CD14-positive monocyte (primary cell): ENCODE data around the gene CHST10. TPM values are rescaled to one million over a fixed set of nuclear protein-coding genes. Genes with fewer than 3 reads are reported as not detected.
A peak's percentile ranks its signal among the peaks of the same experiment; 100 is the strongest.

ENCODE experiments used
- DNase-seq, 3 donors: peaks; one replicate each; pipeline ENCODE4 v3.0.0-alpha.2; 2011 to 2022
- H2AFZ ChIP-seq: 2 replicates; pipeline ENCODE4 v1.6.0; 2012; ENCODE audit warnings: mild to moderate bottlenecking, low read depth, low read length, inconsistent platforms; ENCODE audit not compliant: insufficient read depth, poor library complexity, severe bottlenecking
- H3K27ac ChIP-seq, 2 donors: 1 replicate in 1 of 2; 2 replicates in 1 of 2; pipeline ENCODE4 v1.5.1; 2012 to 2013; ENCODE audit warnings: low read length in 2 of 2, control low read depth in 1 of 2, inconsistent platforms in 1 of 2, low read depth in 1 of 2, mild to moderate bottlenecking in 1 of 2
- H3K27me3 ChIP-seq, 2 donors: one replicate each; pipeline versions ENCODE4 v1.6.0 to v1.6.1; 2011 to 2013; ENCODE audit warnings: low read length in 2 of 2; ENCODE audit not compliant: control insufficient read depth in 2 of 2, insufficient read depth in 2 of 2
- H3K36me3 ChIP-seq, 2 donors: replicated peaks in 1 of 2; 1 replicate in 1 of 2; 2 replicates in 1 of 2; pipeline versions ENCODE4 v1.5.1 to v1.6.1; 2012 to 2013; ENCODE audit warnings: low read length in 2 of 2, control low read depth in 1 of 2, inconsistent platforms in 1 of 2, mild to moderate bottlenecking in 1 of 2; ENCODE audit not compliant: insufficient read depth in 2 of 2, control insufficient read depth in 1 of 2
- H3K4me1 ChIP-seq, 2 donors: 1 replicate in 1 of 2; 2 replicates in 1 of 2; pipeline versions ENCODE4 v1.5.1 to v1.6.1; 2012 to 2013; ENCODE audit warnings: low read length in 2 of 2, control low read depth in 1 of 2, inconsistent platforms in 1 of 2, mild to moderate bottlenecking in 1 of 2, moderate library complexity in 1 of 2; ENCODE audit not compliant: insufficient read depth in 2 of 2, control insufficient read depth in 1 of 2
- H3K4me2 ChIP-seq: replicated peaks from 2 replicates; pipeline ENCODE3; 2012; ENCODE audit warnings: low read length, moderate library complexity, mild to moderate bottlenecking; ENCODE audit not compliant: poor library complexity, severe bottlenecking; ENCODE audit errors: extremely low read depth
- H3K4me3 ChIP-seq, 3 experiments: fragments of 200-600 bp in 1 of 3; sonication (generic) in 1 of 3; replicated peaks in 1 of 3; 1 replicate in 2 of 3; 2 replicates in 1 of 3; pipeline ENCODE4 v1.5.1; 2011 to 2013; ENCODE audit warnings: low read length in 3 of 3, mild to moderate bottlenecking in 3 of 3, control low read depth in 2 of 3, low read depth in 2 of 3, inconsistent platforms in 1 of 3, moderate library complexity in 1 of 3
- H3K79me2 ChIP-seq: 2 replicates; pipeline ENCODE4 v1.6.0; 2012; ENCODE audit warnings: mild to moderate bottlenecking, control low read depth, inconsistent platforms, low read length, moderate library complexity; ENCODE audit not compliant: insufficient read depth
- H3K9ac ChIP-seq: 2 replicates; pipeline ENCODE4 v1.6.0; 2017; ENCODE audit warnings: low read length, mild to moderate bottlenecking; ENCODE audit not compliant: insufficient read depth, poor library complexity, severe bottlenecking
- H3K9me3 ChIP-seq, 2 donors: replicated peaks in 1 of 2; 1 replicate in 1 of 2; 2 replicates in 1 of 2; pipeline versions ENCODE4 v1.5.1 to v1.6.1; 2012 to 2013; ENCODE audit warnings: low read length in 2 of 2, control low read depth in 1 of 2; ENCODE audit not compliant: control insufficient read depth in 1 of 2, insufficient read depth in 1 of 2
- H4K20me1 ChIP-seq: 2 replicates; pipeline ENCODE4 v1.6.0; 2012; ENCODE audit warnings: mild to moderate bottlenecking, low read length, control low read depth, moderate library complexity; ENCODE audit not compliant: insufficient read depth
- H3K27ac Mint-ChIP-seq, 7 donors: one replicate each; pipeline ENCODE4 v1.8.0; 2020; ENCODE audit warnings: mild to moderate bottlenecking in 7 of 7, mixed read lengths in 7 of 7, moderate library complexity in 6 of 7, inconsistent platforms in 2 of 7
- H3K27me3 Mint-ChIP-seq, 3 donors: one replicate each; pipeline ENCODE4 v1.8.0; 2021 to 2022; ENCODE audit warnings: low read depth in 3 of 3, mild to moderate bottlenecking in 3 of 3, mixed read lengths in 3 of 3, moderate library complexity in 3 of 3, inconsistent platforms in 1 of 3
- H3K36me3 Mint-ChIP-seq, 2 donors: one replicate each; pipeline ENCODE4 v1.8.0; 2020; ENCODE audit warnings: mixed read lengths in 2 of 2, inconsistent platforms in 1 of 2, mild to moderate bottlenecking in 1 of 2
- H3K4me1 Mint-ChIP-seq: one replicate; pipeline ENCODE4 v1.8.0; 2020; ENCODE audit warnings: mild to moderate bottlenecking, mixed read lengths
- H3K4me3 Mint-ChIP-seq, 2 donors: one replicate each; pipeline ENCODE4 v1.8.0; 2020; ENCODE audit warnings: mild to moderate bottlenecking in 2 of 2, mixed read lengths in 2 of 2, moderate library complexity in 1 of 2
- H3K9me3 Mint-ChIP-seq, 7 donors: one replicate each; pipeline ENCODE4 v1.8.0; 2020 to 2022; ENCODE audit warnings: mixed read lengths in 7 of 7, mild to moderate bottlenecking in 6 of 7, moderate library complexity in 6 of 7, inconsistent platforms in 2 of 7
- CTCF ChIP-seq: fragments of 200-600 bp; IDR thresholded peaks from one replicate; pipeline ENCODE4 v1.8.0; 2022; ENCODE audit warnings: antibody characterized with exemption, mild to moderate bottlenecking
- WGBS: methylation state at CpG from one replicate; pipeline ENCODE4 v1.1.5; 2013; ENCODE audit warnings: missing lambda C conversion rate; ENCODE audit not compliant: insufficient coverage; 5-methylcytosine and 5-hydroxymethylcytosine counted together
- intact Hi-C, 2 donors: fragments of 100-400 bp; cut with micrococcal nuclease; formaldehyde crosslinking; loops; one replicate each; pipeline versions ENCODE4 v1.15.0 to v1.15.1; 2023
- polyA plus RNA-seq, 3 donors: library from polyadenylated mRNA; depleted of rRNA in 1 of 3; unstranded in 2 of 3; stranded (reverse) in 1 of 3; fragments of 300-500 nt in 2 of 3; fragments of >200 nt in 1 of 3; fragmentation: Illumina TruSeq in 2 of 3; gene quantifications; 1 replicate in 2 of 3; 2 replicates in 1 of 3; pipeline ENCODE4 v1.2.3, GENCODE V29; 2012 to 2021

CHST10 gene
- polyA plus RNA-seq, 3 donors = 0.52 to 0.54 TPM; not detected in 1

DNA sequence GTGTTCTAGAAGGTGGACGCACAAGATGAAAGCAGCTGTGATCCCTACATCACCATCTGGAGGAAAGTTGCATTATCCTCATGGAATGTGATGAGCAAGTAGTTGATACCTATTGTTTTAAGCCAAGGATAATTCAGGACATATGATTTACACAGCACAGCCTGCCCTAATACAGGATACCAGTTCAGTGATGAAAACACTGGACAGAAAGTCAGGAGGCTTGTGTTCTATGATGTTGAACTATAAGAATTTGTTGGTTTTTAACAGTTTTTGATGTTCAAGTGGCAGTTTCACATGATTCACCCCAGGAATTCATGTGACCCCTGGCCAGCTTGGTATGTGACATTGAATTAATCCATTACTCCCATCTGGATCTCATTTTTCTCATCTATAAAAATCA lies 6.2 kb upstream of the CHST10 start:
- no peak overlapping the region for H3K4me3 ChIP-seq
- H3K27me3 Mint-ChIP-seq = peaks cover 0 to 6% (median 5%) of the 10 kb centered on the region in 3 donors
- H3K27ac Mint-ChIP-seq = no peak overlapping the region
- no peaks in the 10 kb centered on the region for H3K9me3 ChIP-seq
- peaks cover 58 to 63% of the 10 kb centered on the region in 2 donors for H3K4me1 ChIP-seq
- WGBS = no CpG with 5 or more reads among the region's 1 CpG
- H3K36me3 ChIP-seq = no peaks in the 10 kb centered on the region
- H3K36me3 Mint-ChIP-seq = no peaks in the 10 kb centered on the region
- no peak overlapping the region for H3K27ac ChIP-seq
- no peak for DNase-seq
- no peaks in the 10 kb centered on the region for H4K20me1 ChIP-seq
- H3K4me2 ChIP-seq = no peak overlapping the region
- H3K4me3 Mint-ChIP-seq = no peak overlapping the region
- H3K9ac ChIP-seq = no peak overlapping the region
- no peak for TF ChIP-seq CTCF
- intact Hi-C loops = no loop called here
- peaks cover 62% of the 10 kb centered on the region for H3K4me1 Mint-ChIP-seq
- no peaks in the 10 kb centered on the region for H3K79me2 ChIP-seq
- H3K9me3 Mint-ChIP-seq = no peaks in the 10 kb centered on the region
- no peaks in the 10 kb centered on the region for H3K27me3 ChIP-seq
- H2AFZ ChIP-seq = no peak overlapping the region

DNA sequence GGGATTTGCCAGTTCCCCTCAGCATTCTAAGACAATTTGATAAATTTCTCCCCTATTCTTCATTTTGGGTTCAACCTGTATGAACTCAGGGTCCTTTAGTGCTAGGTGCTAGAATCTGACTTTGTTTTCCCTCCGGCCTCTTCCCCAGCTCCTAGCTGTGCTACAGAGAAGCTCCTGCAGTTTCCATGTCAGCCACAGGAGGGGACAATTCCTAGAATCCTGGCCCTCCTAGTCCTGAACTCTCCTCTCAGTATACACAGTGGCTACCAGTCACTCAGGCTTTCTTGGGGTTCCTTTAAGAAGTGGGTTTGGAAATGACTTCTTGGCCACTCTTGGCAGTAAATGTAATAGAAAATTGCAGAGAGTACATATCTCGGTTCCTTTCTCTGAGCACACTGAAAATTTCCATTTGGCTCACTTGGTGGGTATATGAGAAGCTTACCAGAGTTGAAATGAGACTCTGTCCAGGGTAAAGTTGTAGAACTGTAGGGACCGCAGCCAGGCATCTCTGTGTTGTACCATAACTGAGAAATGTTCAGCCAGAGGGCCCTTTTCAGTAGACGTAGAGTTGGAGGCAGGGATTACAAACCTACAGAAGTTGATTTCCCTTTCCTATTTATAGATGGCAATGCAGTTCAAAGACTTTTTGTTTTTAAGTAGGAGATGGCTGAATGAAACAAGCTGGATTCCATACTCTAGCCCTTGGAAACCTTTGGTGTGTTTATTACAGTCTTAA lies 5.0 kb upstream of the CHST10 start:
- H3K9me3 Mint-ChIP-seq = no peaks in the 10 kb centered on the region
- no peaks in the 10 kb centered on the region for H3K9me3 ChIP-seq
- no peaks in the 10 kb centered on the region for H3K27me3 ChIP-seq
- no peaks in the 10 kb centered on the region for H3K36me3 Mint-ChIP-seq
- no peaks in the 10 kb centered on the region for H4K20me1 ChIP-seq
- H3K27ac ChIP-seq = no peak overlapping the region
- intact Hi-C loops = no loop called here
- H3K4me2 ChIP-seq = no peak overlapping the region
- H3K4me1 Mint-ChIP-seq = peaks cover 61% of the 10 kb centered on the region
- no peak overlapping the region for H3K9ac ChIP-seq
- H3K4me1 ChIP-seq = peaks cover 61 to 68% of the 10 kb centered on the region in 2 donors
- no peaks in the 10 kb centered on the region for H3K36me3 ChIP-seq
- DNase-seq = peak in 1 of 3 donors; percentile 13
- no peak overlapping the region for H2AFZ ChIP-seq
- peak; percentile 59 for TF ChIP-seq CTCF
- peaks cover 0 to 8% (median under 1%) of the 10 kb centered on the region in 3 donors for H3K27me3 Mint-ChIP-seq
- H3K79me2 ChIP-seq = no peaks in the 10 kb centered on the region
- no CpG with 5 or more reads among the region's 4 CpGs for WGBS
- peak overlapping the region in 1 of 7 donors; percentile 45 for H3K27ac Mint-ChIP-seq
- no peak overlapping the region for H3K4me3 ChIP-seq
- H3K4me3 Mint-ChIP-seq = no peak overlapping the region
